Hepatocyte (in vitro differentiated cells): ENCODE measurements around the gene NUDT21. TPM values are rescaled to one million over a fixed set of nuclear protein-coding genes. Genes with fewer than 3 reads are reported as not detected.

Experiments used
- DNase-seq: peaks from one replicate; pipeline ENCODE4 v3.0.0-alpha.2; 2016; ENCODE audit warnings: low spot score
- H2AFZ ChIP-seq: fragments of 200-600 bp; sonication (generic); 2 replicates; pipeline ENCODE4 v1.6.0; 2016; ENCODE audit warnings: antibody characterized with exemption, mild to moderate bottlenecking
- H3K27ac ChIP-seq: fragments of 200-600 bp; sonication (generic); 2 replicates; pipeline ENCODE4 v1.5.1; 2016; ENCODE audit warnings: mild to moderate bottlenecking
- H3K27me3 ChIP-seq: fragments of 200-600 bp; sonication (generic); 2 replicates; pipeline ENCODE4 v1.6.1; 2016
- H3K36me3 ChIP-seq: fragments of 200-600 bp; sonication (generic); replicated peaks from 2 replicates; pipeline ENCODE4 v1.5.1; 2016; ENCODE audit warnings: low read depth; ENCODE audit not compliant: insufficient read depth
- H3K4me1 ChIP-seq: fragments of 200-600 bp; sonication (generic); 2 replicates; pipeline ENCODE4 v1.5.1; 2016; ENCODE audit warnings: mild to moderate bottlenecking, moderate library complexity; ENCODE audit not compliant: insufficient read depth
- H3K4me2 ChIP-seq: fragments of 200-600 bp; sonication (generic); 2 replicates; pipeline ENCODE4 v1.6.0; 2016
- H3K4me3 ChIP-seq: fragments of 200-600 bp; sonication (generic); 2 replicates; pipeline ENCODE4 v1.5.1; 2016; ENCODE audit warnings: mild to moderate bottlenecking
- H3K79me2 ChIP-seq: fragments of 200-600 bp; sonication (generic); 2 replicates; pipeline ENCODE4 v1.6.0; 2017; ENCODE audit warnings: mild to moderate bottlenecking
- H3K9me2 ChIP-seq: fragments of 200-600 bp; sonication (generic); replicated peaks from 2 replicates; pipeline ENCODE4 v1.6.0; 2017; ENCODE audit warnings: mild to moderate bottlenecking; ENCODE audit not compliant: insufficient read depth
- H3K9me3 ChIP-seq: fragments of 200-600 bp; sonication (generic); 2 replicates; pipeline ENCODE4 v1.5.1; 2016; ENCODE audit warnings: low read depth, mild to moderate bottlenecking
- H4K20me1 ChIP-seq: fragments of 200-600 bp; sonication (generic); 2 replicates; pipeline ENCODE4 v1.6.0; 2016; ENCODE audit warnings: mild to moderate bottlenecking; ENCODE audit not compliant: insufficient read depth, poor library complexity, severe bottlenecking
- CTCF ChIP-seq: fragments of 200-600 bp; sonication (generic); IDR thresholded peaks from 2 replicates; pipeline ENCODE4 v1.5.1; 2016; ENCODE audit warnings: antibody characterized with exemption, mild to moderate bottlenecking; ENCODE audit not compliant: poor library complexity
- EZH2 ChIP-seq: fragments of 200-600 bp; sonication (generic); IDR thresholded peaks from 2 replicates; pipeline ENCODE4 v1.6.1; 2016; ENCODE audit warnings: antibody characterized with exemption, mild to moderate bottlenecking, borderline replicate concordance
- EZH2phosphoT487 ChIP-seq: fragments of 200-600 bp; sonication (generic); IDR thresholded peaks from one replicate; pipeline ENCODE4 v1.6.1; 2018; ENCODE audit warnings: antibody characterized with exemption, mild to moderate bottlenecking, low read depth, moderate library complexity; ENCODE audit not compliant: unreplicated experiment, severe bottlenecking
- WGBS: methylation state at CpG from one replicate; pipeline ENCODE4 v1.1.6; 2016; ENCODE audit warnings: low lambda C conversion rate; ENCODE audit errors: missing lambda C conversion rate; 5-methylcytosine and 5-hydroxymethylcytosine counted together
- polyA plus RNA-seq: library from polyadenylated mRNA; unstranded; fragments of >200 nt; fragmentation: Nextera tagmentation; extraction: Ambion mirVana; gene quantifications from 2 replicates; pipeline ENCODE4 v1.2.1, GENCODE V29; 2016
- total RNA-seq: library from RNA; depleted of rRNA; stranded (reverse); fragments of >200 nt; gene quantifications from 2 replicates; pipeline ENCODE4 v1.2.3, GENCODE V29; 2014

The NUDT21 gene
- total and polyA plus RNA-seq, 2 experiments from 2014 or later = 44.7 to 76.6 TPM

GRCh38 chr16:56479469-56479868 is 28.3 kb upstream of the NUDT21 start:
- Histone ChIP-seq H3K79me2 (no peaks in the 10 kb centered on the region), H3K27ac (no peak overlapping the region), H3K4me1 (no peaks in the 10 kb centered on the region), H3K9me2 (peaks cover 2% of the 10 kb centered on the region), H2AFZ (no peak overlapping the region), H3K4me3 (no peak overlapping the region), H4K20me1 (no peaks in the 10 kb centered on the region), H3K36me3 (peaks cover 6% of the 10 kb centered on the region), H3K4me2 (no peak overlapping the region), H3K27me3 (no peaks in the 10 kb centered on the region), H3K9me3 (no peaks in the 10 kb centered on the region)
- no peak for DNase-seq
- WGBS = 85% methylated on average over 2 of the region's 2 CpGs
- TF ChIP-seq EZH2phosphoT487 (no peak), EZH2 (no peak), CTCF (no peak)

DNA sequence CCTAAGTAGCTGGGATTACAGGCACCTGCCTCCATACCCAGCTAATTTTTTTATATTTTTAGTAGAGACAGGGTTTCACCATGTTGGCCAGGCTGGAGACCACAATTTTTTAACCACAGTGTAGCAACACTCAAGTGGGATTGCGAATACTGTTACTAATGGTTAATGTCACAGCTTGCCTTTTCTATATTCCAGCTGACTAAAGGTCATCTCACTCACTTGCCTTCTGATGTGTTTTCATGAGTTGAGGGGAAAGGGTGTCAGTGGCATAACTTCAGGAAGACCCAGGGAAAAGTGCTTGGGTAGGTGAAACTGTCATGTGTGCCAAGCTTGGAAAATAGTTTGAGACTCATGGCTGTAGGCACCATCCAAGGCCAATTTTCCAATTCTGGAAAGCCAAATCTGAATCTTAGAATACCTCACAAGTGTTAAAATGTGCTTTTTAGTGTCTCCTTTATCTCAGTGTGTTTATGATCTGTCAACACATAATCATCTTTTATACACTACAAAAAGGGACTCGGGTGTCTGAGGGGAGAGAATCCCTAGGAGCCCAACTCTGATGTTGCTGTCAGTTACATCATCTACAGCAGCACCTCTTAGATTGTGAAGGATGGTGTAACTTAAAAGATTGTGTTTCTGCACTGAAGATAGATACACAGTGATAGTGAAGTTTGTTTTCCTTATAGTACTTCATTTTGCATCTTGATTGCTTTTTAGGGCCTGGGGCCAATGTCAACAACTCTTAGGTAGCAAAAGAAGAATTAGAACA is 27.3 kb upstream of the NUDT21 start:
- H3K4me3 ChIP-seq = no peak overlapping the region
- no peak overlapping the region for H3K27ac ChIP-seq
- peaks cover 5% of the 10 kb centered on the region for H3K36me3 ChIP-seq
- no peaks in the 10 kb centered on the region for H4K20me1 ChIP-seq
- H2AFZ ChIP-seq = no peak overlapping the region
- H3K9me3 ChIP-seq = no peaks in the 10 kb centered on the region
- TF ChIP-seq EZH2phosphoT487 (no peak), EZH2 (no peak), CTCF (no peak)
- WGBS = 81% methylated on average over 2 of the region's 2 CpGs
- H3K27me3 ChIP-seq = no peaks in the 10 kb centered on the region
- peaks cover 2% of the 10 kb centered on the region for H3K9me2 ChIP-seq
- no peaks in the 10 kb centered on the region for H3K79me2 ChIP-seq
- DNase-seq = no peak
- no peaks in the 10 kb centered on the region for H3K4me1 ChIP-seq
- no peak overlapping the region for H3K4me2 ChIP-seq

GRCh38 chr16:56477096-56477878 is 26.2 kb upstream of the NUDT21 start:
- Histone ChIP-seq H3K9me3 (no peaks in the 10 kb centered on the region), H3K4me3 (no peak overlapping the region), H3K27me3 (no peaks in the 10 kb centered on the region), H3K27ac (no peak overlapping the region), H4K20me1 (no peaks in the 10 kb centered on the region), H3K4me2 (no peak overlapping the region), H3K79me2 (no peaks in the 10 kb centered on the region), H2AFZ (no peak overlapping the region), H3K4me1 (no peaks in the 10 kb centered on the region), H3K36me3 (no peaks in the 10 kb centered on the region), H3K9me2 (peaks cover 2% of the 10 kb centered on the region)
- TF ChIP-seq EZH2phosphoT487 (no peak), EZH2 (no peak), CTCF (no peak)
- DNase-seq = peak; percentile 17
- WGBS = 93% methylated on average over 2 of the region's 2 CpGs
